CD14-positive monocyte (primary cell): ENCODE measurements around the gene ZCCHC9. TPM values are rescaled to one million over a fixed set of nuclear protein-coding genes. Genes with fewer than 3 reads are reported as not detected.

Experiments used
- DNase-seq, 3 donors: peaks; one replicate each; pipeline ENCODE4 v3.0.0-alpha.2; 2011 to 2022
- H2AFZ ChIP-seq: 2 replicates; pipeline ENCODE4 v1.6.0; 2012; ENCODE audit warnings: mild to moderate bottlenecking, low read depth, low read length, inconsistent platforms; ENCODE audit not compliant: insufficient read depth, poor library complexity, severe bottlenecking
- H3K27ac ChIP-seq, 2 donors: 1 replicate in 1 of 2; 2 replicates in 1 of 2; pipeline ENCODE4 v1.5.1; 2012 to 2013; ENCODE audit warnings: low read length in 2 of 2, control low read depth in 1 of 2, inconsistent platforms in 1 of 2, low read depth in 1 of 2, mild to moderate bottlenecking in 1 of 2
- H3K27me3 ChIP-seq, 2 donors: one replicate each; pipeline versions ENCODE4 v1.6.0 to v1.6.1; 2011 to 2013; ENCODE audit warnings: low read length in 2 of 2; ENCODE audit not compliant: control insufficient read depth in 2 of 2, insufficient read depth in 2 of 2
- H3K36me3 ChIP-seq, 2 donors: replicated peaks in 1 of 2; 1 replicate in 1 of 2; 2 replicates in 1 of 2; pipeline versions ENCODE4 v1.5.1 to v1.6.1; 2012 to 2013; ENCODE audit warnings: low read length in 2 of 2, control low read depth in 1 of 2, inconsistent platforms in 1 of 2, mild to moderate bottlenecking in 1 of 2; ENCODE audit not compliant: insufficient read depth in 2 of 2, control insufficient read depth in 1 of 2
- H3K4me1 ChIP-seq, 2 donors: 1 replicate in 1 of 2; 2 replicates in 1 of 2; pipeline versions ENCODE4 v1.5.1 to v1.6.1; 2012 to 2013; ENCODE audit warnings: low read length in 2 of 2, control low read depth in 1 of 2, inconsistent platforms in 1 of 2, mild to moderate bottlenecking in 1 of 2, moderate library complexity in 1 of 2; ENCODE audit not compliant: insufficient read depth in 2 of 2, control insufficient read depth in 1 of 2
- H3K4me2 ChIP-seq: replicated peaks from 2 replicates; pipeline ENCODE3; 2012; ENCODE audit warnings: low read length, moderate library complexity, mild to moderate bottlenecking; ENCODE audit not compliant: poor library complexity, severe bottlenecking; ENCODE audit errors: extremely low read depth
- H3K4me3 ChIP-seq, 3 experiments: fragments of 200-600 bp in 1 of 3; sonication (generic) in 1 of 3; replicated peaks in 1 of 3; 1 replicate in 2 of 3; 2 replicates in 1 of 3; pipeline ENCODE4 v1.5.1; 2011 to 2013; ENCODE audit warnings: low read length in 3 of 3, mild to moderate bottlenecking in 3 of 3, control low read depth in 2 of 3, low read depth in 2 of 3, inconsistent platforms in 1 of 3, moderate library complexity in 1 of 3
- H3K79me2 ChIP-seq: 2 replicates; pipeline ENCODE4 v1.6.0; 2012; ENCODE audit warnings: mild to moderate bottlenecking, control low read depth, inconsistent platforms, low read length, moderate library complexity; ENCODE audit not compliant: insufficient read depth
- H3K9ac ChIP-seq: 2 replicates; pipeline ENCODE4 v1.6.0; 2017; ENCODE audit warnings: low read length, mild to moderate bottlenecking; ENCODE audit not compliant: insufficient read depth, poor library complexity, severe bottlenecking
- H3K9me3 ChIP-seq, 2 donors: replicated peaks in 1 of 2; 1 replicate in 1 of 2; 2 replicates in 1 of 2; pipeline versions ENCODE4 v1.5.1 to v1.6.1; 2012 to 2013; ENCODE audit warnings: low read length in 2 of 2, control low read depth in 1 of 2; ENCODE audit not compliant: control insufficient read depth in 1 of 2, insufficient read depth in 1 of 2
- H4K20me1 ChIP-seq: 2 replicates; pipeline ENCODE4 v1.6.0; 2012; ENCODE audit warnings: mild to moderate bottlenecking, low read length, control low read depth, moderate library complexity; ENCODE audit not compliant: insufficient read depth
- H3K27ac Mint-ChIP-seq, 7 donors: one replicate each; pipeline ENCODE4 v1.8.0; 2020; ENCODE audit warnings: mild to moderate bottlenecking in 7 of 7, mixed read lengths in 7 of 7, moderate library complexity in 6 of 7, inconsistent platforms in 2 of 7
- H3K27me3 Mint-ChIP-seq, 3 donors: one replicate each; pipeline ENCODE4 v1.8.0; 2021 to 2022; ENCODE audit warnings: low read depth in 3 of 3, mild to moderate bottlenecking in 3 of 3, mixed read lengths in 3 of 3, moderate library complexity in 3 of 3, inconsistent platforms in 1 of 3
- H3K36me3 Mint-ChIP-seq, 2 donors: one replicate each; pipeline ENCODE4 v1.8.0; 2020; ENCODE audit warnings: mixed read lengths in 2 of 2, inconsistent platforms in 1 of 2, mild to moderate bottlenecking in 1 of 2
- H3K4me1 Mint-ChIP-seq: one replicate; pipeline ENCODE4 v1.8.0; 2020; ENCODE audit warnings: mild to moderate bottlenecking, mixed read lengths
- H3K4me3 Mint-ChIP-seq, 2 donors: one replicate each; pipeline ENCODE4 v1.8.0; 2020; ENCODE audit warnings: mild to moderate bottlenecking in 2 of 2, mixed read lengths in 2 of 2, moderate library complexity in 1 of 2
- H3K9me3 Mint-ChIP-seq, 7 donors: one replicate each; pipeline ENCODE4 v1.8.0; 2020 to 2022; ENCODE audit warnings: mixed read lengths in 7 of 7, mild to moderate bottlenecking in 6 of 7, moderate library complexity in 6 of 7, inconsistent platforms in 2 of 7
- WGBS: methylation state at CpG from one replicate; pipeline ENCODE4 v1.1.5; 2013; ENCODE audit warnings: missing lambda C conversion rate; ENCODE audit not compliant: insufficient coverage; 5-methylcytosine and 5-hydroxymethylcytosine counted together
- intact Hi-C, 2 donors: fragments of 100-400 bp; cut with micrococcal nuclease; formaldehyde crosslinking; loops; one replicate each; pipeline versions ENCODE4 v1.15.0 to v1.15.1; 2023
- polyA plus RNA-seq, 3 donors: library from polyadenylated mRNA; depleted of rRNA in 1 of 3; unstranded in 2 of 3; stranded (reverse) in 1 of 3; fragments of 300-500 nt in 2 of 3; fragments of >200 nt in 1 of 3; fragmentation: Illumina TruSeq in 2 of 3; gene quantifications; 1 replicate in 2 of 3; 2 replicates in 1 of 3; pipeline ENCODE4 v1.2.3, GENCODE V29; 2012 to 2021
- TF ChIP-seq, protein P1 (sequence below): fragments of 200-600 bp; IDR thresholded peaks from one replicate; pipeline ENCODE4 v1.8.0; 2022; ENCODE audit warnings: antibody characterized with exemption, mild to moderate bottlenecking

The ZCCHC9 gene
- polyA plus RNA-seq, 3 donors, result 10.6 to 15.9 (median 14.6) TPM

DNA sequence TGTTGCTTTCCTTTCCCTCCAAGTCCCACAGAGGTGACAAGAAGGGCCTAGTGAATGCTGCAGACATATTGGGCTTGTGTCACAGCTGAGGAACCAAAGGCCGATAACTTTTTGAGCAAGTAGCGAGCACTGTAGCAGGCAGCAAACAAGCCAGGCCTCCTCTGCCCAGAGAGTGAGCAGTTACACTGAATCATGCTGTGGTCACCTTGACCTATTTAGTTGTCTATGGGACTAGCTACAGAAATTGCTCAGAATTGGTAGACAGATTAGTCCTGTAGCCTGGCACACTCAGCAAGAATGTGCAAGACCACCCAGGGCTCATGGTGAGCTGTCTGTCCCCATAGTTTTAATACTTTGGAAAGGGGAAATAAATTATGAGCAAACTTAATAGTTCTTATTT, 25.2 kb downstream of the ZCCHC9 start:
- Mint-ChIP-seq H3K27ac (no peak overlapping the region), H3K36me3 (no peaks in the 10 kb centered on the region), H3K9me3 (peaks cover 0 to 4% (median 0%) of the 10 kb centered on the region in 7 donors), H3K4me1 (no peaks in the 10 kb centered on the region), H3K4me3 (no peak overlapping the region), H3K27me3 (peaks cover 0 to 4% (median 2%) of the 10 kb centered on the region in 3 donors)
- Histone ChIP-seq H3K36me3 (no peaks in the 10 kb centered on the region), H3K79me2 (no peaks in the 10 kb centered on the region), H3K4me2 (no peak overlapping the region), H3K4me1 (no peaks in the 10 kb centered on the region), H3K27me3 (no peaks in the 10 kb centered on the region), H3K27ac (no peak overlapping the region), H3K4me3 (no peak overlapping the region), H3K9ac (no peak overlapping the region), H3K9me3 (no peaks in the 10 kb centered on the region), H2AFZ (no peak overlapping the region), H4K20me1 (no peaks in the 10 kb centered on the region)
- intact Hi-C loops, result no loop called here
- WGBS, result 96% methylated on average over 2 of the region's 2 CpGs
- DNase-seq, result no peak
- TF ChIP-seq, protein P1, sequence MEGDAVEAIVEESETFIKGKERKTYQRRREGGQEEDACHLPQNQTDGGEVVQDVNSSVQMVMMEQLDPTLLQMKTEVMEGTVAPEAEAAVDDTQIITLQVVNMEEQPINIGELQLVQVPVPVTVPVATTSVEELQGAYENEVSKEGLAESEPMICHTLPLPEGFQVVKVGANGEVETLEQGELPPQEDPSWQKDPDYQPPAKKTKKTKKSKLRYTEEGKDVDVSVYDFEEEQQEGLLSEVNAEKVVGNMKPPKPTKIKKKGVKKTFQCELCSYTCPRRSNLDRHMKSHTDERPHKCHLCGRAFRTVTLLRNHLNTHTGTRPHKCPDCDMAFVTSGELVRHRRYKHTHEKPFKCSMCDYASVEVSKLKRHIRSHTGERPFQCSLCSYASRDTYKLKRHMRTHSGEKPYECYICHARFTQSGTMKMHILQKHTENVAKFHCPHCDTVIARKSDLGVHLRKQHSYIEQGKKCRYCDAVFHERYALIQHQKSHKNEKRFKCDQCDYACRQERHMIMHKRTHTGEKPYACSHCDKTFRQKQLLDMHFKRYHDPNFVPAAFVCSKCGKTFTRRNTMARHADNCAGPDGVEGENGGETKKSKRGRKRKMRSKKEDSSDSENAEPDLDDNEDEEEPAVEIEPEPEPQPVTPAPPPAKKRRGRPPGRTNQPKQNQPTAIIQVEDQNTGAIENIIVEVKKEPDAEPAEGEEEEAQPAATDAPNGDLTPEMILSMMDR, result no peak

DNA sequence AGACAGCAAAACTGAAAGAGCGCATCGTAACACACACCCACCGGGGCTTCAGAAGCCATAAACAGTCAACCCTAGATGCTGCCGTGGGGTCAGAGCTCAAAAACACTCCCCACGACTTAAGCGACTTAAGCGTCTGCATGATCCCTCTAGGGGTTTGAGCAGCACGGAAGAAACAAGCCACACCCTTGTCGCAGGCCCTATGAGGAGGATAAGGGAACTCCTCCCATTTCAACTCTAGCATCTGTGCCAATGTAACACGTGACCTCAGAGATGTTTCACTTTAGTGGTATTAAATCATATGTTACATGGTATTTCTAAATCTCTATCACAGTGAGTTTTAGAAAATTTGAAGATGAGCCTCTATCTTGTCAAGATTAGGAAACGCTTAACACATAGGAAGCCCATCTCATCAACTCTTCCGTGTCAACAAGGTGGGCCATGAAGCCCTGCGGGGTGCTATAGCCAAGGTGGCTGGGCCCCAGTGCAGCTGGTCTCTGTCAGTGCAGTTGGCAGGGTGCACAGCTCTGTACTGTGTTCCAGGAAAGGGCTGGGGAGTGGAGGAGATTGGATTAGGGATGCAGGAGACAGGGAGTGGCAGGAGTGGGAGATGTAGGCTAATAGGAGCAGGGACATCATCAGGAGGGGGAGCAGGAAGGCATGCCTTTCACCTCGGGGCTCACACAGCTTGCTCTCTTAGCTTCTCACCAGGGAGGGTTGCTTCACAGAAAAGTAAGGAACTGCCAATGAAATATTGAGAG, 33.1 kb downstream of the ZCCHC9 start:
- WGBS, result 97% methylated on average over 7 of the region's 14 CpGs
- TF ChIP-seq, protein P1, result no peak
- H3K4me1 Mint-ChIP-seq, result peaks cover 9% of the 10 kb centered on the region
- no peak for DNase-seq
- peaks cover 0 to 4% (median 3%) of the 10 kb centered on the region in 3 donors for H3K27me3 Mint-ChIP-seq
- H3K4me3 ChIP-seq, result no peak overlapping the region
- peaks cover 2 to 15% (median 8%) of the 10 kb centered on the region in 7 donors for H3K9me3 Mint-ChIP-seq
- no peaks in the 10 kb centered on the region for H3K79me2 ChIP-seq
- peak overlapping the region in 2 of 7 donors; percentile 70 to 85 for H3K27ac Mint-ChIP-seq
- no peaks in the 10 kb centered on the region for H3K36me3 ChIP-seq
- no peak overlapping the region for H3K4me2 ChIP-seq
- intact Hi-C loops, result no loop called here
- H3K27ac ChIP-seq, result no peak overlapping the region
- H3K4me1 ChIP-seq, result peaks cover 5 to 7% of the 10 kb centered on the region in 2 donors
- no peaks in the 10 kb centered on the region for H3K27me3 ChIP-seq
- H3K9me3 ChIP-seq, result peaks cover 0 to 10% of the 10 kb centered on the region in 2 donors
- H2AFZ ChIP-seq, result peak overlapping the region; percentile 19
- peak overlapping the region in 1 of 2 donors; percentile 49 for H3K4me3 Mint-ChIP-seq
- no peaks in the 10 kb centered on the region for H4K20me1 ChIP-seq
- H3K9ac ChIP-seq, result no peak overlapping the region
- no peaks in the 10 kb centered on the region for H3K36me3 Mint-ChIP-seq
